GM12878 (cell line): ENCODE results near the gene KDM4C. TPM values are rescaled to one million over a fixed set of nuclear protein-coding genes. Genes with fewer than 3 reads are reported as not detected.

Experiments
- ATAC-seq: fragments of 200-7000 bp; cut with Tn5 transposase; 3 replicates; pipeline ENCODE4 v1.9.1; 2020; ENCODE audit warnings: mild to moderate bottlenecking, moderate library complexity
- BruUV-seq: library from RNA; stranded (reverse); fragments of 400-500 nt; replicated peaks from 2 replicates; lab custom pipeline; 2021; lab: Mats Ljungman, UMichigan
- CTCF ChIA-PET: fragments of 300-600 bp; sonication (Branson Sonifier 250); formaldehyde crosslinking; extraction: SDS; loops from one replicate; lab custom pipeline; 2021; ENCODE audit warnings: inconsistent platforms; lab: Yijun Ruan, JAX
- POLR2A ChIA-PET: fragments of 350-600 bp; formaldehyde crosslinking; extraction: SDS; loops from one replicate; lab custom pipeline; 2021; ENCODE audit warnings: inconsistent platforms; lab: Charles Lee
- RAD21 ChIA-PET: fragments of 300-600 bp; sonication (Branson Sonifier 250); formaldehyde crosslinking; loops from one replicate; lab custom pipeline; 2023; ENCODE audit warnings: antibody characterized with exemption; ENCODE audit not compliant: unreplicated experiment; lab: Charles Lee
- SMC1A ChIA-PET: fragments of 300-600 bp; sonication (Branson Sonifier 250); formaldehyde crosslinking; loops from one replicate; lab custom pipeline; 2023; ENCODE audit not compliant: unreplicated experiment, uncharacterized antibody; lab: Charles Lee
- DNase-seq: peaks from one replicate; pipeline ENCODE4 v3.0.0-alpha.2; 2011; ENCODE audit warnings: low read depth, low spot score
- FAIRE-seq: peaks from 3 replicates; lab custom pipeline; 2011; peaks lifted over from hg19 to GRCh38; lab: Jason Lieb, UNC
- H2AFZ ChIP-seq: 2 replicates; pipeline ENCODE4 v1.6.0; 2011; ENCODE audit warnings: low read depth, low read length, control low read depth; ENCODE audit not compliant: control insufficient read depth
- H3K27ac ChIP-seq: 2 replicates; pipeline ENCODE4 v1.5.1; 2011; ENCODE audit warnings: control low read depth; ENCODE audit not compliant: control insufficient read depth, insufficient read depth
- H3K27me3 ChIP-seq, 2 experiments: replicated peaks in 1 of 2; 2 replicates each; pipeline versions ENCODE4 v1.6.0 to v1.6.1; 2011; ENCODE audit warnings: low read length in 1 of 2; ENCODE audit not compliant: control insufficient read depth in 2 of 2, insufficient read depth in 2 of 2
- H3K36me3 ChIP-seq, 2 experiments: 2 replicates each; pipeline ENCODE4 v1.5.1; 2011; ENCODE audit warnings: low read length in 1 of 2; ENCODE audit not compliant: control insufficient read depth in 2 of 2, insufficient read depth in 2 of 2
- H3K4me1 ChIP-seq: 2 replicates; pipeline ENCODE4 v1.6.1; 2011; ENCODE audit warnings: mild to moderate bottlenecking, low read length, moderate library complexity, mixed read lengths; ENCODE audit not compliant: control insufficient read depth, insufficient read depth
- H3K4me2 ChIP-seq: 2 replicates; pipeline ENCODE4 v1.6.0; 2011; ENCODE audit warnings: control low read depth; ENCODE audit not compliant: control insufficient read depth, insufficient read depth
- H3K4me3 ChIP-seq: fragments of 200-600 bp; sonication (generic); 2 replicates; pipeline ENCODE4 v1.5.1; 2016
- H3K79me2 ChIP-seq: 2 replicates; pipeline ENCODE4 v1.6.0; 2011; ENCODE audit warnings: low read length; ENCODE audit not compliant: control insufficient read depth, insufficient read depth
- H3K9ac ChIP-seq: 2 replicates; pipeline ENCODE4 v1.8.0; 2011; ENCODE audit warnings: low read length, control low read depth, mixed read lengths; ENCODE audit not compliant: control insufficient read depth, insufficient read depth
- H3K9me3 ChIP-seq: replicated peaks from 3 replicates; pipeline ENCODE4 v1.5.1; 2011; ENCODE audit warnings: mild to moderate bottlenecking, low read length; ENCODE audit not compliant: control insufficient read depth, insufficient read depth
- H4K20me1 ChIP-seq: 2 replicates; pipeline ENCODE4 v1.6.0; 2011; ENCODE audit not compliant: control insufficient read depth, insufficient read depth
- BACH1 ChIP-seq: fragments of 450-650 bp; IDR thresholded peaks from 2 replicates; pipeline ENCODE4 v1.6.1; 2017; ENCODE audit warnings: mild to moderate bottlenecking, borderline replicate concordance
- BCLAF1 ChIP-seq: fragments of 450-650 bp; IDR thresholded peaks from 2 replicates; pipeline ENCODE4 v1.6.1; 2017; ENCODE audit warnings: antibody characterized with exemption, mild to moderate bottlenecking, moderate library complexity
- CBX5 ChIP-seq: sonication (generic); IDR thresholded peaks from 2 replicates; pipeline ENCODE4 v1.6.1; 2016; ENCODE audit warnings: low read depth, moderate library complexity, mild to moderate bottlenecking, inconsistent platforms
- EP300 ChIP-seq, 2 experiments: fragments of 150-350 bp in 1 of 2; IDR thresholded peaks; 2 replicates each; pipeline ENCODE4 v1.6.1; 2011 to 2012; ENCODE audit warnings: low read depth in 2 of 2, low read length in 2 of 2, borderline replicate concordance in 1 of 2, improper control_type of control experiment in 1 of 2, inconsistent platforms in 1 of 2; ENCODE audit not compliant: control insufficient read depth in 1 of 2
- FOS ChIP-seq: IDR thresholded peaks from 3 replicates; pipeline ENCODE4 v1.6.1; 2011; ENCODE audit warnings: borderline replicate concordance; ENCODE audit not compliant: insufficient read length; ENCODE audit errors: extremely low read depth
- JUNB ChIP-seq: IDR thresholded peaks from 2 replicates; pipeline ENCODE4 v1.6.1; 2016; ENCODE audit warnings: antibody characterized with exemption, mild to moderate bottlenecking
- MTA3 ChIP-seq: IDR thresholded peaks from 2 replicates; pipeline ENCODE4 v1.6.1; 2012; ENCODE audit warnings: low read length, inconsistent platforms, borderline replicate concordance
- NFYA ChIP-seq: IDR thresholded peaks from 2 replicates; pipeline ENCODE4 v1.6.1; 2011; ENCODE audit warnings: low read depth, mild to moderate bottlenecking, low read length, improper control_type of control experiment, borderline replicate concordance
- RFX5 ChIP-seq: IDR thresholded peaks from 2 replicates; pipeline ENCODE4 v1.6.1; 2011; ENCODE audit warnings: low read depth, low read length, improper control_type of control experiment
- SMC3 ChIP-seq: IDR thresholded peaks from 2 replicates; pipeline ENCODE4 v1.6.1; 2011; ENCODE audit warnings: low read length, improper control_type of control experiment, borderline replicate concordance
- SUZ12 ChIP-seq: fragments of 200-600 bp; sonication (generic); IDR thresholded peaks from one replicate; pipeline ENCODE4 v1.6.1; 2018; ENCODE audit warnings: antibody characterized with exemption, mild to moderate bottlenecking; ENCODE audit not compliant: unreplicated experiment
- TARDBP ChIP-seq: IDR thresholded peaks from 2 replicates; pipeline ENCODE4 v1.6.1; 2016; ENCODE audit warnings: borderline replicate concordance
- YBX1 ChIP-seq: fragments of 450-650 bp; IDR thresholded peaks from 2 replicates; pipeline ENCODE4 v1.6.1; 2016; ENCODE audit warnings: antibody characterized with exemption
- in situ Hi-C: fragments of 300-500 bp; cut with MboI; formaldehyde crosslinking; loops from 9 replicates; pipeline ENCODE4 v1.14.3; 2018; ENCODE audit warnings: mixed read lengths
- intact Hi-C: fragments of 100-400 bp; cut with micrococcal nuclease; formaldehyde crosslinking; loops from one replicate; pipeline ENCODE4 v1.14.2; 2022; ENCODE audit not compliant: unreplicated experiment
- polyA plus RNA-seq, 11 experiments: library from polyadenylated mRNA; depleted of rRNA in 4 of 11; unstranded in 6 of 11; stranded (reverse) in 5 of 11; fragments of >200 nt; fragmentation: Nextera tagmentation in 4 of 11; fragmentation: Illumina TruSeq in 1 of 11; extraction: Ambion mirVana in 4 of 11; extraction: Trizol in 1 of 11; gene quantifications; 1 replicate in 1 of 11; 2 replicates in 10 of 11; pipeline versions ENCODE4 v1.2.1 to v1.2.3, GENCODE V29; 2011 to 2016; ENCODE audit warnings: inconsistent platforms in 2 of 11, missing spikeins in 2 of 11, low read depth in 1 of 11
- total RNA-seq, 4 experiments: library from RNA; depleted of rRNA in 3 of 4; stranded (reverse); fragments of >200 nt in 3 of 4; fragmentation: Illumina TruSeq in 1 of 4; extraction: Trizol in 1 of 4; gene quantifications; 2 replicates each; pipeline versions ENCODE4 v1.2.1 to v1.2.3, GENCODE V29; 2013 to 2021
- TF ChIP-seq, protein P1 (sequence below): IDR thresholded peaks from 2 replicates; pipeline ENCODE4 v1.6.1; 2011; ENCODE audit warnings: borderline replicate concordance, low read depth, mild to moderate bottlenecking, moderate library complexity, mixed read lengths, low read length; ENCODE audit not compliant: insufficient read depth; ENCODE audit errors: extremely low read length
- TF ChIP-seq, protein P2 (sequence below): fragments of 450-650 bp; formaldehyde crosslinking; IDR thresholded peaks from 2 replicates; pipeline ENCODE4 v1.4.0; 2020; ENCODE audit warnings: mild to moderate bottlenecking, moderate library complexity
- TF ChIP-seq, protein P3 (sequence below): IDR thresholded peaks from 2 replicates; pipeline ENCODE4 v1.6.1; 2011; ENCODE audit warnings: mild to moderate bottlenecking, low read depth, low read length, moderate library complexity; ENCODE audit not compliant: insufficient replicate concordance

Gene KDM4C
- total and polyA plus RNA-seq, 10 of the 15 experiments (the other 5 are each of a cell fraction or from before 2014, with no cell fraction given) = 6.8 to 41.2 (median 20.1) TPM

DNA sequence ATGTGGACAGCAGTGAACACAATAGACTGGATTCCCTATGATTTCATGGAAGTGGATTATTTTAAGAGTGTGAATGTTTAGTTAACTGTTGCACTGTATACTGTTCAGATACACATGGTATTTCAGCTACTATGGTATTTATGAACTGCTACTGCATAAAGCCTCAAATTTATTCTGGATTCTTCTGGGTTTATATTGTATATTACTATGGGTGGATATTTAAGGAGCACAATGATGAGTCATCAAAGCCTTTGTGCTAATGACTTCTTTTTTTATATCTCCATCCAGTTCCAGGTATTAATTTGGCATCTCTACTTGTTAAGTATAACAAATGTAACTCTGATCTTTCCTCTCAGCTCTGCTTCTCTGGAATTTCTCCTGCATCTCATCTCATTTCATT is 6.8 kb downstream of the KDM4C start:
- POLR2A ChIA-PET = interaction anchor here (0.5 to 0.9 kb wide), 2 partner anchors 10 to 67 kb away, joined by 4 to 6 read pairs; no protein-coding TSS in a partner anchor
- DNase-seq (no peak), ATAC-seq (no peak; the same call in 2 of the 3 replicates), FAIRE-seq (no peak)
- no peak overlapping the region for H2AFZ ChIP-seq
- CTCF ChIA-PET = no interaction called here
- no peak overlapping the region for H3K27ac ChIP-seq
- no TSS peak for BruUV-seq
- no peak overlapping the region for H3K9ac ChIP-seq
- no peaks in the 10 kb centered on the region; the same call in 2 of the 3 replicates for H3K9me3 ChIP-seq
- H3K4me1 ChIP-seq = no peaks in the 10 kb centered on the region; the same call in 1 of the 2 replicates
- H3K4me3 ChIP-seq = no peak overlapping the region
- in situ Hi-C loops = no loop called here
- H3K27me3 ChIP-seq = no peaks in the 10 kb centered on the region
- no peaks in the 10 kb centered on the region for H3K36me3 ChIP-seq
- RAD21 ChIA-PET = interaction anchor here (0.6 kb wide), 1 partner anchor 71 kb away, joined by 3 read pairs; no protein-coding TSS in a partner anchor
- 0 out of 2 replicates have a peak, but pooled peaks cover 2% of the 10 kb centered on the region for H4K20me1 ChIP-seq
- no peak overlapping the region for H3K4me2 ChIP-seq
- SMC1A ChIA-PET = interaction anchor here (1.4 to 3.5 kb wide), 5 partner anchors 13 to 63 kb away, joined by 4 to 15 read pairs (median 4); no protein-coding TSS in a partner anchor
- intact Hi-C loops = no loop called here
- H3K79me2 ChIP-seq = peaks cover 83% of the 10 kb centered on the region
- TF ChIP-seq SUZ12 = no peak
- TF ChIP-seq BCLAF1 = no peak
- TF ChIP-seq MTA3 = no peak
- TF ChIP-seq EP300 (IDR thresholded peaks at IDR 0.05; ENCODE audit: borderline replicate concordance in 1 of 2, control insufficient read depth in 1 of 2, low read depth in 2 of 2, low read length in 2 of 2) = no peak
- no peak for TF ChIP-seq BACH1
- TF ChIP-seq TARDBP = no peak
- no peak for TF ChIP-seq FOS
- TF ChIP-seq, protein P1, sequence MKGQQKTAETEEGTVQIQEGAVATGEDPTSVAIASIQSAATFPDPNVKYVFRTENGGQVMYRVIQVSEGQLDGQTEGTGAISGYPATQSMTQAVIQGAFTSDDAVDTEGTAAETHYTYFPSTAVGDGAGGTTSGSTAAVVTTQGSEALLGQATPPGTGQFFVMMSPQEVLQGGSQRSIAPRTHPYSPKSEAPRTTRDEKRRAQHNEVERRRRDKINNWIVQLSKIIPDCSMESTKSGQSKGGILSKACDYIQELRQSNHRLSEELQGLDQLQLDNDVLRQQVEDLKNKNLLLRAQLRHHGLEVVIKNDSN = no peak
- no peak for TF ChIP-seq RFX5
- TF ChIP-seq, protein P2, sequence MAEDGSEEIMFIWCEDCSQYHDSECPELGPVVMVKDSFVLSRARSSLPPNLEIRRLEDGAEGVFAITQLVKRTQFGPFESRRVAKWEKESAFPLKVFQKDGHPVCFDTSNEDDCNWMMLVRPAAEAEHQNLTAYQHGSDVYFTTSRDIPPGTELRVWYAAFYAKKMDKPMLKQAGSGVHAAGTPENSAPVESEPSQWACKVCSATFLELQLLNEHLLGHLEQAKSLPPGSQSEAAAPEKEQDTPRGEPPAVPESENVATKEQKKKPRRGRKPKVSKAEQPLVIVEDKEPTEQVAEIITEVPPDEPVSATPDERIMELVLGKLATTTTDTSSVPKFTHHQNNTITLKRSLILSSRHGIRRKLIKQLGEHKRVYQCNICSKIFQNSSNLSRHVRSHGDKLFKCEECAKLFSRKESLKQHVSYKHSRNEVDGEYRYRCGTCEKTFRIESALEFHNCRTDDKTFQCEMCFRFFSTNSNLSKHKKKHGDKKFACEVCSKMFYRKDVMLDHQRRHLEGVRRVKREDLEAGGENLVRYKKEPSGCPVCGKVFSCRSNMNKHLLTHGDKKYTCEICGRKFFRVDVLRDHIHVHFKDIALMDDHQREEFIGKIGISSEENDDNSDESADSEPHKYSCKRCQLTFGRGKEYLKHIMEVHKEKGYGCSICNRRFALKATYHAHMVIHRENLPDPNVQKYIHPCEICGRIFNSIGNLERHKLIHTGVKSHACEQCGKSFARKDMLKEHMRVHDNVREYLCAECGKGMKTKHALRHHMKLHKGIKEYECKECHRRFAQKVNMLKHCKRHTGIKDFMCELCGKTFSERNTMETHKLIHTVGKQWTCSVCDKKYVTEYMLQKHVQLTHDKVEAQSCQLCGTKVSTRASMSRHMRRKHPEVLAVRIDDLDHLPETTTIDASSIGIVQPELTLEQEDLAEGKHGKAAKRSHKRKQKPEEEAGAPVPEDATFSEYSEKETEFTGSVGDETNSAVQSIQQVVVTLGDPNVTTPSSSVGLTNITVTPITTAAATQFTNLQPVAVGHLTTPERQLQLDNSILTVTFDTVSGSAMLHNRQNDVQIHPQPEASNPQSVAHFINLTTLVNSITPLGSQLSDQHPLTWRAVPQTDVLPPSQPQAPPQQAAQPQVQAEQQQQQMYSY = no peak
- TF ChIP-seq NFYA = no peak
- TF ChIP-seq CBX5 = no peak
- TF ChIP-seq SMC3 = no peak
- TF ChIP-seq, protein P3, sequence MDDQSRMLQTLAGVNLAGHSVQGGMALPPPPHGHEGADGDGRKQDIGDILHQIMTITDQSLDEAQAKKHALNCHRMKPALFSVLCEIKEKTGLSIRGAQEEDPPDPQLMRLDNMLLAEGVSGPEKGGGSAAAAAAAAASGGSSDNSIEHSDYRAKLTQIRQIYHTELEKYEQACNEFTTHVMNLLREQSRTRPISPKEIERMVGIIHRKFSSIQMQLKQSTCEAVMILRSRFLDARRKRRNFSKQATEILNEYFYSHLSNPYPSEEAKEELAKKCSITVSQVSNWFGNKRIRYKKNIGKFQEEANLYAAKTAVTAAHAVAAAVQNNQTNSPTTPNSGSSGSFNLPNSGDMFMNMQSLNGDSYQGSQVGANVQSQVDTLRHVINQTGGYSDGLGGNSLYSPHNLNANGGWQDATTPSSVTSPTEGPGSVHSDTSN = no peak
- no peak for TF ChIP-seq YBX1
- TF ChIP-seq JUNB = no peak
